Measurements from ENCODE around the gene SLC27A1.

The SLC27A1 gene

DNA sequence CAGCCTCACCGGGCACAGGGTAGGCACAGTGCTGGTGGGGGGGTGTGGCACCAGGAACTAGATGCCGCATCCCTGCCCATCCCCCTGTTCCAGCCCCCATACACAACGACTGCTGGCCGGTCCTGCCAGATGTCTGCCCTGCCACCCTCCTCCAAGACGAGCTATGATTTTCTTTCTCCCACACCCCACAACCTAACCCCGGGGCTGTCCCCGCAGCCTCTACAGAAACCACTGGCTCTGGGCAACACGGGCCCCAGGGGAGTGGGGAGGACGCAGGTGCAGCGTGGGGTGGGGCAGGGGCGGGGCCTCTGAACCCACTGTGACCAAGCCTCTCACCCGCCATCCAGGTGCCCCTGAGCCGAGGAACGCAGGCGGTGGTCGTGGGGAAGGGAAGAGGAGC lies 56.6 kb downstream of the SLC27A1 start:
- no peak for DNase-seq (ENCODE audit: low read depth)
- H3K4me3 ChIP-seq (ENCODE audit: low read length), result no peak overlapping the region
- TF ChIP-seq, protein P1, sequence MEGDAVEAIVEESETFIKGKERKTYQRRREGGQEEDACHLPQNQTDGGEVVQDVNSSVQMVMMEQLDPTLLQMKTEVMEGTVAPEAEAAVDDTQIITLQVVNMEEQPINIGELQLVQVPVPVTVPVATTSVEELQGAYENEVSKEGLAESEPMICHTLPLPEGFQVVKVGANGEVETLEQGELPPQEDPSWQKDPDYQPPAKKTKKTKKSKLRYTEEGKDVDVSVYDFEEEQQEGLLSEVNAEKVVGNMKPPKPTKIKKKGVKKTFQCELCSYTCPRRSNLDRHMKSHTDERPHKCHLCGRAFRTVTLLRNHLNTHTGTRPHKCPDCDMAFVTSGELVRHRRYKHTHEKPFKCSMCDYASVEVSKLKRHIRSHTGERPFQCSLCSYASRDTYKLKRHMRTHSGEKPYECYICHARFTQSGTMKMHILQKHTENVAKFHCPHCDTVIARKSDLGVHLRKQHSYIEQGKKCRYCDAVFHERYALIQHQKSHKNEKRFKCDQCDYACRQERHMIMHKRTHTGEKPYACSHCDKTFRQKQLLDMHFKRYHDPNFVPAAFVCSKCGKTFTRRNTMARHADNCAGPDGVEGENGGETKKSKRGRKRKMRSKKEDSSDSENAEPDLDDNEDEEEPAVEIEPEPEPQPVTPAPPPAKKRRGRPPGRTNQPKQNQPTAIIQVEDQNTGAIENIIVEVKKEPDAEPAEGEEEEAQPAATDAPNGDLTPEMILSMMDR (IDR thresholded peaks at IDR 0.05; ENCODE audit: insufficient read depth, low read depth, low read length, missing control alignments), result no peak

DNA sequence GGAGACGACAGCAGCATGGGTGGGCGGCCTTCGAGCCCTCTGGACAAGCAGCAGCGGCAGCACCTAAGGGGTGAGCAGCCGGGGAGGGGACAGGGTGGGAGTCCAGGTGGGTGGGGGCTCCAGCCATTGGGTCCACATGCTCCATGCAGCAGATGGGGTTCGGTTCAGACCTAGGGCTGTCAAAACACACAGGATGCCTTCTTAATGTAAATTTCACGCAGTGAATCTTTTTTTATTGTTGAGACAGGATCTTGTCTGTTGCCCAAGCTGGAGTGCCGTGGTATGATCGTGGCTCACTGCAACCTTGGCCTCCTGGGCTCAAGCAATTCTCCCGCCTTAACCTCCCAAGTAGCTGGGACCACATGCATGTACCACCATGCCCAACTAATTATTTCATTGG lies 57.0 kb downstream of the SLC27A1 start:
- TF ChIP-seq, protein P1 (IDR thresholded peaks at IDR 0.05; ENCODE audit: insufficient read depth, low read depth, low read length, missing control alignments), result no peak
- H3K4me3 ChIP-seq (ENCODE audit: low read length), result no peak overlapping the region
- DNase-seq (ENCODE audit: low read depth), result no peak

DNA sequence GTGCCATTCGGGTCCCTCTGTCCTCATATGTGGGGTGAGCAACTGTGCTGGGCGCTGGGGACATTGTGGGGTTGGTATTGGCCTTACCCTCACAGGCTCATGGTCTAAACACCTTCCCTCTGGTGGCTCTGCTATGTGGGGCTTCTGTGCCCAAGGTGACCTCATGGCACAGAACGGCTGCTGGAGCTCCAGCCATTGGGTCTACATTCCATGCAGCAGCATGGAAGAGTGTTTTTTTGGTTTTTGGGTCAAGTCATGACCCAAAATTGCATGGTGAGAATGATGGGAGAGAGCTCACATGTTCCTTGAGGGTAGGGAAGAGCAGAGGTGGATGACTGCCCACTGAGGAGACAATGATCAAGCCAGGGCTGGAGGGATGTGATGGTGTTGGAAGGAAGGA lies 58.3 kb downstream of the SLC27A1 start:
- no peak for DNase-seq (ENCODE audit: low read depth)
- TF ChIP-seq, protein P1 (IDR thresholded peaks at IDR 0.05; ENCODE audit: insufficient read depth, low read depth, low read length, missing control alignments), result no peak
- no peak overlapping the region for H3K4me3 ChIP-seq (ENCODE audit: low read length)

DNA sequence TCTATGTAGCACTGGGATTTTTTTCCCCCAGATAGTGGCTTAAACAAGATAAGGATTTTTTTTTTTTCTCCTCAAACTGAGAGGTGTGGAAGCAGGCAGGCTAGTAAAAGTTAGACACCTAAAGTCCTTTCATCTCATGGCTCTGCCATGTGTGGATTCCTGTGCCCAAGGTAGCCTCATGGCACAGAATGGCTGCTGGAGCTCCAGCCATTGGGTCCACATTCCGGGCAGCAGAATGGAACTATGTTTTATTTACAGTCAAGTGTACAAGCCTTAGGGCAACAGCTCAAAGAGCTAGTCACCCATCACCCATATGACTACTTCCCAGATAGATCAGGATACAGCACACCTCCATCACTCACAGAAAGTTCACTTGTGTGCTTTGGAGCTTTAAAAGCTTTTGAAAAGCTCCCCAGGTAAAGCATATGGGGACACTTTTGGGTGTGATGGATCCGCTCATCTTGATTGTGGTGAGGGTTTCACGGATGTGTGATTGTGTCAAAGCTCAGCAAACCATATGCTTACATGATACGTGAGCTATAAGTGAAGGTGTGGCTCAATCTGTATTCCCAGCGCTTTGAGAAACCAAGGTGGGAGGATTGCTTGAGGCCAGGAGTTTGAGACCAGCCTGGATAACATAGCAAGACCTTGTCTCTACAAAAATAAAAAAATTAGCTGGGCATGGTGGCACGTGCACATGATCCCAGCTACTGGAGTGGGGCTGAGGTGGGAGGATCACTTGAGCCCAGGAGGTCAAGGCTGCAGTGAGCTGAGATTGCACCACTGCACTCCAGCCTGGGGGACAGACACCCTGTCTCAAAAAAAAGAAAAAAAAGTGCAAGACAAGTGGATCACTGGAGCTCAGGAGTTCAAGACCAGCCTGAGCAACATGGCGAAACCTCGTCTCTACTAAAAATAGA lies 59.2 kb downstream of the SLC27A1 start:
- no peak for DNase-seq (ENCODE audit: low read depth)
- H3K4me3 ChIP-seq (ENCODE audit: low read length), result no peak overlapping the region
- TF ChIP-seq, protein P1 (IDR thresholded peaks at IDR 0.05; ENCODE audit: insufficient read depth, low read depth, low read length, missing control alignments), result no peak

DNA sequence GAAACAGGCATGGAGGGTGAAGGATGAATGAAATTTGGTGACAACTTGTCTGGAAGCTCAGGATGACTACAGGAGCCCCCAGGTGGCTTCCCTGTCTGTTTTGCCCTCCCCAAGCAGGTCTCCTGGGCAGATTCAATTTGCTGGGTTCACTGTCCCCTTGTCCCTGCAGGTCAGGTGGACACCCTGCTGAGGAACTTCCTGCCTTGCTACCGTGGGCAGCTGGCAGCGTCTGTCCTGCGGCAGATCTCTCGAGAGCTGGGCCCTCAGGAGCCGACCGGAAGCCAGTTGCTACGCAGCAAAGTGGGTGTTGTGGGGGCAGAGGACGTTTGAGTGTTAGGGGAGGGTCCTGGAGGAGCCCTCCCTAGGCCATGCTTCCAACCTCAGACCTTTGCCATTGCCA lies 60.3 kb downstream of the SLC27A1 start:
- H3K4me3 ChIP-seq (ENCODE audit: low read length), result no peak overlapping the region
- no peak for DNase-seq (ENCODE audit: low read depth)
- TF ChIP-seq, protein P1 (IDR thresholded peaks at IDR 0.05; ENCODE audit: insufficient read depth, low read depth, low read length, missing control alignments), result no peak

DNA sequence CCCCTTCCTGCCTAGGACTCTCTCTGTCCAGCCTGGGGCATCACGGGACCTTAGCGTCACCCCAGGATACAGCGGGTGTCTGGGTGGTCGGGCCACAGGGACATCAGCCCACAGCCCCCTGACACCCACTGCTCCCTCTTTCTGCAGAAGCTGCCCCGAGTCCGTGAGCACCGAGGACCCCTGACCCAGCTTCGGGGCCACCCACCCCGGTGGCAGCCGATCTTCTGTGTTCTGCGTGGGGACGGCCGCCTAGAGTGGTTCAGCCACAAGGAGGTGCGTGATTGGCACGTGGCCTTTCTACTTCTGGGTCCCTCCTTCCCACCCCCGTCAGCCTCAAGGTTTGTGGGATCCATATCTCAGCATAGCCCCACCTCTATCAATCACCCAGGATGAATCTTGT lies 61.8 kb downstream of the SLC27A1 start:
- no peak overlapping the region for H3K4me3 ChIP-seq (ENCODE audit: low read length)
- TF ChIP-seq, protein P1 (IDR thresholded peaks at IDR 0.05; ENCODE audit: insufficient read depth, low read depth, low read length, missing control alignments), result no peak
- no peak for DNase-seq (ENCODE audit: low read depth)

DNA sequence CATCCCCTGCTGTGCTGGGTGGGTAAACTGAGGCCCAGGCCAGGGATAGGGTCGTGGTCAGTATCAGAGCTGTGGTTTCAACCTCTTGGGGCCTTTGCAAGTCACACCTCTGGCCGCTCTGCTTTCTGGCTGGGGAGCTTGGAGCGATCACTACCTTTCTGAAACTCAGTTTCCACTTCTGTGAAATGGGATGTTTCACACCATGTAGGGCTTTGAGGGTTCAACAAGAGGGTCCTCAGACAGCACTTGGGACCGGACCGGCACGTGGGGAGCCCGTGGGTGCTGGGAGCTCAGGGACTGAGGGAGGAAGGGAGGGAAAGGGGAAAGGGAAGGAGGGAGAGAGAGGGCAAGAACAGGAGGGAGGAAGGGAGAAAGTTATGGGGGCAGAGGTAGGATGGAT lies 62.2 kb downstream of the SLC27A1 start:
- no peak overlapping the region for H3K4me3 ChIP-seq (ENCODE audit: low read length)
- DNase-seq (ENCODE audit: low read depth), result no peak
- TF ChIP-seq, protein P1 (IDR thresholded peaks at IDR 0.05; ENCODE audit: insufficient read depth, low read depth, low read length, missing control alignments), result no peak

Measured in epithelial cell of esophagus (primary cell).